Type B pancreatic cell (in vitro differentiated cells): ENCODE results near the gene MCF2L. TPM values are rescaled to one million over a fixed set of nuclear protein-coding genes. Genes with fewer than 3 reads are reported as not detected.
A peak's percentile ranks its signal among the peaks of the same experiment; 100 is the strongest.

ENCODE experiments used
- DNase-seq: peaks from one replicate; pipeline ENCODE4 v3.0.0; 2021; ENCODE audit warnings: mixed read lengths; ENCODE audit not compliant: unreplicated experiment; ENCODE audit errors: extremely low spot score
- H3K27ac Mint-ChIP-seq: 2 replicates; pipeline ENCODE4 v1.8.0; 2021; ENCODE audit warnings: mild to moderate bottlenecking, mixed read lengths
- H3K27me3 Mint-ChIP-seq: 2 replicates; pipeline ENCODE4 v1.8.0; 2021; ENCODE audit warnings: mixed read lengths
- H3K36me3 Mint-ChIP-seq: 2 replicates; pipeline ENCODE4 v1.8.0; 2021; ENCODE audit warnings: mixed read lengths
- H3K4me1 Mint-ChIP-seq: one replicate; pipeline ENCODE4 v1.8.0; 2021; ENCODE audit warnings: mixed read lengths; ENCODE audit not compliant: unreplicated experiment
- H3K4me3 Mint-ChIP-seq: 2 replicates; pipeline ENCODE4 v1.8.0; 2021; ENCODE audit warnings: mild to moderate bottlenecking, mixed read lengths
- H3K9me3 Mint-ChIP-seq: 2 replicates; pipeline ENCODE4 v1.8.0; 2021; ENCODE audit warnings: mixed read lengths
- CTCF ChIP-seq: fragments of 200-600 bp; sonication (generic); conservative IDR thresholded peaks from 2 replicates; pipeline ENCODE4 v1.5.0; 2021; ENCODE audit warnings: antibody characterized with exemption, mild to moderate bottlenecking
- total RNA-seq: library from RNA; stranded (reverse); gene quantifications from 2 replicates; pipeline ENCODE4 v1.2.1, GENCODE V29; 2021; ENCODE audit warnings: low replicate concordance

MCF2L gene
- total RNA-seq, 1 donor from 2014 or later = 46.9 TPM

GRCh38 chr13:113065406-113066141 is 96.6 kb downstream of the MCF2L start:
- Mint-ChIP-seq H3K4me1 (peaks cover 6% of the 10 kb centered on the region), H3K4me3 (no peak overlapping the region), H3K9me3 (no peaks in the 10 kb centered on the region), H3K27me3 (no peaks in the 10 kb centered on the region), H3K36me3 (peaks cover 4% of the 10 kb centered on the region), H3K27ac (no peak overlapping the region)
- no peak for TF ChIP-seq CTCF
- DNase-seq = no peak

DNA sequence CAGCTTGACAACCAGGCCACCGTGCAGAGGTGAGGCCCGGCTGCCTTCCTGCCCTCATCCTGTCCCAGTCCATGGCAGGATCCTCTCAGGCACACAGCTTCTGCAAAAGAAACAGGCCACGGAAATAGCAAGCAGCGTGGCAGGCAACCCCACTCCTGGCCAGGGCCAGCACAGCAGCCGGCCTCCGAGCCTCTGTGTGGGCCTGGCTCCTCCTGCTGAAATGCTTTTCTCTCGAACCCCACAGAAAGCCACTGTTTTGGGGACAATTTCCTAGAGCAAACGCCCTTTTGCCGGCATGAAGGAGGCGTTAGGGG is 97.1 kb downstream of the MCF2L start:
- Mint-ChIP-seq H3K9me3 (no peaks in the 10 kb centered on the region), H3K36me3 (peaks cover 4% of the 10 kb centered on the region), H3K27ac (no peak overlapping the region), H3K4me1 (peaks cover 6% of the 10 kb centered on the region), H3K4me3 (no peak overlapping the region), H3K27me3 (no peaks in the 10 kb centered on the region)
- no peak for DNase-seq
- TF ChIP-seq CTCF = no peak

DNA sequence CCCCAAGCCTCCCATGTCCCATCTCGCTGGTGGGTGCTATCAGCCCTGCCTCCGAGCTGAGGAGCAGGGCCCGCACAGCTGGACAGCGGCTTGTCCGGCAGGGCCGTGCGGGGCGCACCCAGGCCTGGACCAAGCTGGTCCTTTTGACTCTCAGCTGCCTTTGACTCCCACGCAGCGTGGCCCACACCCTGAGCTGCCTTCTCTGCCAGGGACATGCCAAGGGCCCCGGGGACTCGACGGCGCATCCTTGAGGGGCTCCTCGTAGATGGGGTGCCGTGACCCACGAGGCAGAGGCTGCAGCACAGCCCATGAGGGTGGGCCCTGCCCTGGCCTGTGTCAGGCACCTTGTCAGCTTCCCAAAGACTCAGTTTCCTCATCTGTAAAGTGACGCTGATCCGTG is 97.7 kb downstream of the MCF2L start:
- Mint-ChIP-seq H3K4me3 (no peak overlapping the region), H3K36me3 (peaks cover 8% of the 10 kb centered on the region), H3K9me3 (no peaks in the 10 kb centered on the region), H3K27me3 (no peaks in the 10 kb centered on the region), H3K27ac (no peak overlapping the region), H3K4me1 (peaks cover 6% of the 10 kb centered on the region)
- no peak for DNase-seq
- TF ChIP-seq CTCF = no peak

DNA sequence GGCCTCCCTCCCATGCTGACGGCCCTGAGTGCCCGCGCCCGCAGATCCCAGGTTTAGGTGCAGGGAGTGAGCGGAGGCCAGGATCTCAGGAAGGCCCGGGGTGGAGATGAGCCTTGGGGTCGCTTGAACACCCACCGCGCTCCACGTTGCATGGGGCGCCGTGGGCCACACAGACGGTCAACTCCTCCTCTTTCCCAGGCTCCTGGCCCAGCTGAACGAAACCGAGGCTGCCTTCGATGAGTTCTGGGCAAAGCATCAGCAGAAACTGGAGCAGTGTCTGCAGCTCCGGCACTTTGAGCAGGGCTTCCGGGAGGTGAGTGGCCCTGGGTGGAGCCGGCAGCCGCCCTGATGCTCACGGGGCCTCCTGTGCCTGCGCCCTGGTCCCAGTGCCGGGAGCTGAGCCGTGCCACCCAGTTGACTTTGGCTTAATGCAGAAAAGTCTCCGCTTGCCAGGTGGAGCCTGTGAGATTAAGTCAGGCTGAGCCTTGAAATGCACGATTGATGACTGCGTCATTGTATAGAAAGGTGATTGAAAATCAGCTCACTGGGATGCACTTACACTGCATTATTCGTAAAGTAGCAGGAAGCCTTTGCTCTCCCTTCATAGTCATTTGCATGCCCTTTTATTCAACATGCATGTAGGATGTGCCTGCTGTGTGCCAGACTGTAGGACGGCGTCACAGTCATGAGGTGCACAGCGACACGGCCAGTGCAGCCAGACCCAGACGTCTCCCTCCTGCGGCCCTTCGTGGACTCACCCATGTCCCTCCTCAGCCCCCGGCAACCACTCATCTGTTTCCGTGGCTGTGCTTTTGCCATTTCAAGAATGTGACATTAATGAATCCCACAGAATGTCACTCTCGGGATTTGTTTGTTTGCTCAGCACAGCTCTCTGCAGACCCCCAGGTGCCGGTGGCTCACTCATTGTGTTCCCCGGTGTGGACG is 101.1 kb downstream of the MCF2L start:
- DNase-seq = no peak
- H3K9me3 Mint-ChIP-seq = no peaks in the 10 kb centered on the region
- TF ChIP-seq CTCF = no peak
- no peaks in the 10 kb centered on the region for H3K4me1 Mint-ChIP-seq
- H3K27me3 Mint-ChIP-seq = no peaks in the 10 kb centered on the region
- no peak overlapping the region for H3K4me3 Mint-ChIP-seq
- peaks cover 4% of the 10 kb centered on the region for H3K36me3 Mint-ChIP-seq
- H3K27ac Mint-ChIP-seq = peak overlapping the region; percentile 7

DNA sequence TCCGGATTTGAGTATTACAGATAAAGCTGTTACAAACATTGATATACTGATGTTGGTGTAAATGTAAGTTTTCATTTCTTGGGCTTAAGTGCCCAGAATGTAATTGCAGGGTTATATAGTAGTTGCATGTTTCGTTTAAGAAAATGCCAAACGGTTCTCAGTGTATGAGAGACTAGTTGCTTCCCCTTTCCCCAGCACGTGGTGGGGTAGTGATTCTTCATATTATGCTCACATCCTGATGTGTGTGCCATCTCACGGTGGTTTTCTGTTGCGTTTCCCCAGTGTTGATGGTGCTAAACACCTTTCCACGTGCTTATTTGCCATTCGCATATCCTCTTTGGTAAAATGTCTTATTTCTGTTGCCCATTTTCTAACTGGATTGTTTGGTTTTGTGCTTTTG is 101.8 kb downstream of the MCF2L start:
- H3K27ac Mint-ChIP-seq = no peak overlapping the region
- H3K4me3 Mint-ChIP-seq = no peak overlapping the region
- no peaks in the 10 kb centered on the region for H3K4me1 Mint-ChIP-seq
- no peaks in the 10 kb centered on the region for H3K27me3 Mint-ChIP-seq
- no peak for TF ChIP-seq CTCF
- H3K36me3 Mint-ChIP-seq = peaks cover 4% of the 10 kb centered on the region
- no peaks in the 10 kb centered on the region for H3K9me3 Mint-ChIP-seq
- no peak for DNase-seq
